Neural progenitor cell (in vitro differentiated cells): ENCODE measurements around the gene PPFIBP1.

Experiments used
- CTCF ChIP-seq: fragments of 200-600 bp; sonication (generic); IDR thresholded peaks from 2 replicates; pipeline ENCODE4 v1.5.1; 2017; ENCODE audit warnings: antibody characterized with exemption, mild to moderate bottlenecking
- EZH2 ChIP-seq: fragments of 200-600 bp; sonication (generic); IDR thresholded peaks from 2 replicates; pipeline ENCODE4 v1.6.1; 2017; ENCODE audit warnings: antibody characterized with exemption, mild to moderate bottlenecking, moderate library complexity
- EZH2phosphoT487 ChIP-seq: fragments of 200-600 bp; sonication (generic); IDR thresholded peaks from 2 replicates; pipeline ENCODE4 v1.6.1; 2017; ENCODE audit warnings: antibody characterized with exemption

- TF ChIP-seq CTCF (no peak), EZH2 (no peak), EZH2phosphoT487 (no peak)
These were observed 40.7 kb downstream of the PPFIBP1 start for GRCh38 chr12:27564612-27565213.
